ENCODE data around the gene HACD2. TPM values are rescaled to one million over a fixed set of nuclear protein-coding genes. Genes with fewer than 3 reads are reported as not detected.

The HACD2 gene
- total RNA-seq, 1 experiment from 2014 or later, result 27.4 TPM

GRCh38 chr3:123597561-123597960, 12.7 kb upstream of the HACD2 start:
- peaks cover 0 to 2% of the 10 kb centered on the region in 2 experiments; a peak in 1 of 4 replicates for H3K4me1 Mint-ChIP-seq
- Histone ChIP-seq H3K27ac (ENCODE audit: insufficient read length, low read depth, low read length) (no peak overlapping the region), H3K79me2 (ENCODE audit: insufficient read depth, low read length) (no peaks in the 10 kb centered on the region), H2AFZ (ENCODE audit: low read length) (no peak overlapping the region), H2BK15ac (ENCODE audit: low read depth, low read length) (no peak overlapping the region), H2BK5ac (ENCODE audit: insufficient read length, low read length) (no peak overlapping the region), H2BK20ac (ENCODE audit: low read depth, low read length, poor library complexity, severe bottlenecking) (no peak overlapping the region), H3K4ac (ENCODE audit: low read depth, low read length) (no peak overlapping the region), H4K20me1 (ENCODE audit: control insufficient read depth, insufficient read depth, insufficient read length) (no peaks in the 10 kb centered on the region), H3K27me3 (ENCODE audit: insufficient read depth, low read length) (no peaks in the 10 kb centered on the region), H3K9ac (ENCODE audit: extremely low read depth, insufficient read length, low read length) (no peak overlapping the region), H3K23me2 (ENCODE audit: insufficient read length, low read depth, low read length, poor library complexity, severe bottlenecking) (no peaks in the 10 kb centered on the region), H3K18ac (ENCODE audit: insufficient read length, low read depth, low read length) (no peak overlapping the region), H2BK12ac (ENCODE audit: insufficient read length, low read depth, low read length) (no peak overlapping the region), H3K23ac (ENCODE audit: insufficient read length, low read depth, low read length) (no peak overlapping the region), H3K79me1 (ENCODE audit: insufficient read depth, low read depth, low read length, poor library complexity, severe bottlenecking) (peaks cover 2% of the 10 kb centered on the region), H3K9me3 (ENCODE audit: control insufficient read depth, low read depth, low read length) (no peaks in the 10 kb centered on the region), H4K8ac (replicated peaks; ENCODE audit: insufficient read length, low read depth, low read length) (no peak overlapping the region), H2BK120ac (ENCODE audit: low read depth, low read length, poor library complexity, severe bottlenecking) (no peak overlapping the region), H4K5ac (ENCODE audit: insufficient read length, low read depth, low read length) (no peak overlapping the region), H4K91ac (ENCODE audit: insufficient read length, low read depth, low read length) (no peak overlapping the region), H3K56ac (ENCODE audit: insufficient read length, low read depth, low read length) (no peak overlapping the region), H3T11ph (ENCODE audit: low read length) (no peak overlapping the region), H3K4me2 (ENCODE audit: insufficient read depth, insufficient read length, low read length) (no peak overlapping the region), H2AK5ac (ENCODE audit: insufficient read length, low read length) (no peak overlapping the region), H3K14ac (ENCODE audit: insufficient read depth, low read length) (no peak overlapping the region), H3K4me1 (ENCODE audit: insufficient read depth, low read length) (no peaks in the 10 kb centered on the region)
- no peak overlapping the region; a peak in 1 of 7 replicates for H3K27ac Mint-ChIP-seq
- no peaks in the 10 kb centered on the region; a peak in 1 of 7 replicates for H3K36me3 Mint-ChIP-seq (ENCODE audit: insufficient read depth in 1 of 3, low read depth in 3 of 3)
- no peak overlapping the region for H3K4me3 Mint-ChIP-seq
- H3K27me3 Mint-ChIP-seq (ENCODE audit: low read depth), result no peaks in the 10 kb centered on the region
- H3K9me3 Mint-ChIP-seq, result no peaks in the 10 kb centered on the region
- WGBS (ENCODE audit: extremely low coverage, insufficient read length, low lambda C conversion rate), result no CpG with 5 or more reads among the region's 4 CpGs
- no peak for DNase-seq
- no peak for TF ChIP-seq CTCF (conservative IDR thresholded peaks at IDR 0.05)

Data from H9 (cell line).